Measurements from ENCODE around the gene RND3.

Gene RND3

GRCh38 chr2:150424406-150424805, 63.1 kb downstream of the RND3 start:
- peaks cover 5% of the 10 kb centered on the region for H3K9me3 Mint-ChIP-seq
- no peak overlapping the region for H3K4me3 Mint-ChIP-seq
- no peaks in the 10 kb centered on the region for H3K36me3 Mint-ChIP-seq (ENCODE audit: low read depth)
- H3K27me3 Mint-ChIP-seq (ENCODE audit: low read depth) = no peaks in the 10 kb centered on the region
- H3K4me1 Mint-ChIP-seq (ENCODE audit: low read depth) = no peaks in the 10 kb centered on the region
- no peak overlapping the region for H3K27ac Mint-ChIP-seq

GRCh38 chr2:150421126-150421651, 66.3 kb downstream of the RND3 start:
- Mint-ChIP-seq H3K4me1 (ENCODE audit: low read depth) (no peaks in the 10 kb centered on the region), H3K9me3 (peaks cover 6% of the 10 kb centered on the region), H3K27me3 (ENCODE audit: low read depth) (no peaks in the 10 kb centered on the region), H3K27ac (no peak overlapping the region), H3K4me3 (no peak overlapping the region), H3K36me3 (ENCODE audit: low read depth) (no peaks in the 10 kb centered on the region)

GRCh38 chr2:150418916-150419315, 68.6 kb downstream of the RND3 start:
- Mint-ChIP-seq H3K27ac (no peak overlapping the region), H3K4me1 (ENCODE audit: low read depth) (no peaks in the 10 kb centered on the region), H3K9me3 (peaks cover 6% of the 10 kb centered on the region), H3K36me3 (ENCODE audit: low read depth) (no peaks in the 10 kb centered on the region), H3K27me3 (ENCODE audit: low read depth) (no peaks in the 10 kb centered on the region), H3K4me3 (no peak overlapping the region)
